ENCODE data around the gene STIM1.

STIM1 gene

DNA sequence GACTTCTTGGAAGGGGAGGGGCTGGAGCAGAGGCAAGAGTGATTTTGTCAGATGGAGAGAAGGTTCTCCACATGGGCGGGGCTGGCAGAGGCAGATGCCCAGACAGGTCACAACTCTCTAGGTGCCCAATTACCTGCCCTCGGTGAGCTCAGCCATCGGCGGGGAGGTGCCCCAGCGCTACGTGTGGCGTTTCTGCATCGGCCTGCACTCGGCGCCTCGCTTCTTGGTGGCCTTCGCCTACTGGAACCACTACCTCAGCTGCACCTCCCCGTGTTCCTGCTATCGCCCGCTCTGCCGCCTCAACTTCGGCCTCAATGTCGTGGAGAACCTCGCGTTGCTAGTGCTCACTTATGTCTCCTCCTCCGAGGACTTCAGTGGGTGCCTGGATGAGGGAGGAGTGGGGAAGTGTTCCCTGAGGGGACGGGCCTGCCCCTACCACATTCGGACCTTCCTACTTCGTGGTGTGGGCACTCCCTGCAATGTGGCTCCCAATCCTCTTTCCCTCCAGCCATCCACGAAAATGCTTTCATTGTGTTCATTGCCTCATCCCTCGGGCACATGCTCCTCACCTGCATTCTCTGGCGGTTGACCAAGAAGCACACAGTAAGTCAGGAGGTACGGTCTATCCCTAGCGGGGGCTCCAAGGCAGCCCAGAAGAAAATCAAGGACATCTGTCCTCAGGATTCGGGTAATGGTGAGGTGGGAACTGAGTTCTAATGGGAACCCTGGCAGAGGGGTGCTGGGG is 31.5 kb upstream of the STIM1 start:
- Histone ChIP-seq H3K79me2 (ENCODE audit: insufficient read depth, low read length) (no peaks in the 10 kb centered on the region), H3K9me2 (ENCODE audit: low read depth, low read length) (no peaks in the 10 kb centered on the region), H3K36me3 (ENCODE audit: insufficient read depth, low read length) (peaks cover 36% of the 10 kb centered on the region), H3K9me3 (ENCODE audit: low read length) (no peaks in the 10 kb centered on the region), H4K20me1 (ENCODE audit: insufficient read depth, low read length) (no peaks in the 10 kb centered on the region), H3K27me3 (ENCODE audit: insufficient read depth, low read length) (no peaks in the 10 kb centered on the region), H3K4me1 (ENCODE audit: insufficient read depth, low read length, severe bottlenecking) (no peaks in the 10 kb centered on the region), H2AFZ (ENCODE audit: low read length) (no peak overlapping the region), H3K4me3 (ENCODE audit: low read depth, low read length, poor library complexity, severe bottlenecking) (no peak overlapping the region), H3K27ac (ENCODE audit: low read depth, low read length, poor library complexity, severe bottlenecking) (no peak overlapping the region), H3F3A (ENCODE audit: insufficient read depth, low read length) (no peaks in the 10 kb centered on the region), H3K9ac (ENCODE audit: low read length) (no peak overlapping the region), H3K4me2 (ENCODE audit: low read length) (no peak overlapping the region)
- TF ChIP-seq, protein P1, sequence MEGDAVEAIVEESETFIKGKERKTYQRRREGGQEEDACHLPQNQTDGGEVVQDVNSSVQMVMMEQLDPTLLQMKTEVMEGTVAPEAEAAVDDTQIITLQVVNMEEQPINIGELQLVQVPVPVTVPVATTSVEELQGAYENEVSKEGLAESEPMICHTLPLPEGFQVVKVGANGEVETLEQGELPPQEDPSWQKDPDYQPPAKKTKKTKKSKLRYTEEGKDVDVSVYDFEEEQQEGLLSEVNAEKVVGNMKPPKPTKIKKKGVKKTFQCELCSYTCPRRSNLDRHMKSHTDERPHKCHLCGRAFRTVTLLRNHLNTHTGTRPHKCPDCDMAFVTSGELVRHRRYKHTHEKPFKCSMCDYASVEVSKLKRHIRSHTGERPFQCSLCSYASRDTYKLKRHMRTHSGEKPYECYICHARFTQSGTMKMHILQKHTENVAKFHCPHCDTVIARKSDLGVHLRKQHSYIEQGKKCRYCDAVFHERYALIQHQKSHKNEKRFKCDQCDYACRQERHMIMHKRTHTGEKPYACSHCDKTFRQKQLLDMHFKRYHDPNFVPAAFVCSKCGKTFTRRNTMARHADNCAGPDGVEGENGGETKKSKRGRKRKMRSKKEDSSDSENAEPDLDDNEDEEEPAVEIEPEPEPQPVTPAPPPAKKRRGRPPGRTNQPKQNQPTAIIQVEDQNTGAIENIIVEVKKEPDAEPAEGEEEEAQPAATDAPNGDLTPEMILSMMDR (IDR thresholded peaks at IDR 0.05; ENCODE audit: low read length): no peak
- TF ChIP-seq EZH2 (IDR thresholded peaks at IDR 0.05; ENCODE audit: borderline replicate concordance, low read length): no peak

DNA sequence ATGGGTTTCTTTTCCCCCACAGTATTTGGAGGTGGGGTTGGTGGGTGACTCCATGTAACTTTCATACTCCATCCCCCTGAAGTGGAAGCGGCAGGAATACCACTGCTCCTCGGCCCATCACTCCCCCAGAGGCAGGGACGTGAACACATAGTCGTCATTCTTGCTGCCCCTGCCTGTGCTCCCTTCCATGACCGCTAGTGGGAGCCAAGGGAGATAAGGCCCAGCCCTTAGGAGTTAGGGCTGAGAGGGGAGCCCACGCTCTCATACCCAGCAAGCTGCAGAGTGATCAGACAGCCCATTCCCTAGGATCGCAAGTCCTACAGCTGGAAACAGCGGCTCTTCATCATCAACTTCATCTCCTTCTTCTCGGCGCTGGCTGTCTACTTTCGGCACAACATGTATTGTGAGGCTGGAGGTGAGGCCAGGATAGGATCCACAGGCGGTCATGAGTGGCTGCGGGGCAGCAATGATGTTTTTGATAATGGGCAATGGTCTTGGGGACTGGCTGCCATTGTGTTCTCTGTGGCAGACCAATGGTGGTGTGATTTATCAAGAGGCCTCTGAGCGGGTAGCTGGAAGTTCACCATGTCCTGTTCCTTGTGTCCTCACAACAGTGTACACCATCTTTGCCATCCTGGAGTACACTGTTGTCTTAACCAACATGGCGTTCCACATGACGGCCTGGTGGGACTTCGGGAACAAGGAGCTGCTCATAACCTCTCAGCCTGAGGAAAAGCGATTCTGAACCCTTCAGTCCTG is 30.6 kb upstream of the STIM1 start:
- Histone ChIP-seq H3K4me2 (ENCODE audit: low read length) (no peak overlapping the region), H3K9ac (ENCODE audit: low read length) (no peak overlapping the region), H3K9me2 (ENCODE audit: low read depth, low read length) (no peaks in the 10 kb centered on the region), H3K79me2 (ENCODE audit: insufficient read depth, low read length) (no peaks in the 10 kb centered on the region), H3K27me3 (ENCODE audit: insufficient read depth, low read length) (no peaks in the 10 kb centered on the region), H3K4me1 (ENCODE audit: insufficient read depth, low read length, severe bottlenecking) (no peaks in the 10 kb centered on the region), H3K9me3 (ENCODE audit: low read length) (no peaks in the 10 kb centered on the region), H3K27ac (ENCODE audit: low read depth, low read length, poor library complexity, severe bottlenecking) (no peak overlapping the region), H3F3A (ENCODE audit: insufficient read depth, low read length) (no peaks in the 10 kb centered on the region), H4K20me1 (ENCODE audit: insufficient read depth, low read length) (no peaks in the 10 kb centered on the region), H3K4me3 (ENCODE audit: low read depth, low read length, poor library complexity, severe bottlenecking) (no peak overlapping the region), H2AFZ (ENCODE audit: low read length) (no peak overlapping the region), H3K36me3 (ENCODE audit: insufficient read depth, low read length) (peaks cover 37% of the 10 kb centered on the region)
- TF ChIP-seq, protein P1 (IDR thresholded peaks at IDR 0.05; ENCODE audit: low read length): peak; percentile 89
- TF ChIP-seq EZH2 (IDR thresholded peaks at IDR 0.05; ENCODE audit: borderline replicate concordance, low read length): no peak

DNA sequence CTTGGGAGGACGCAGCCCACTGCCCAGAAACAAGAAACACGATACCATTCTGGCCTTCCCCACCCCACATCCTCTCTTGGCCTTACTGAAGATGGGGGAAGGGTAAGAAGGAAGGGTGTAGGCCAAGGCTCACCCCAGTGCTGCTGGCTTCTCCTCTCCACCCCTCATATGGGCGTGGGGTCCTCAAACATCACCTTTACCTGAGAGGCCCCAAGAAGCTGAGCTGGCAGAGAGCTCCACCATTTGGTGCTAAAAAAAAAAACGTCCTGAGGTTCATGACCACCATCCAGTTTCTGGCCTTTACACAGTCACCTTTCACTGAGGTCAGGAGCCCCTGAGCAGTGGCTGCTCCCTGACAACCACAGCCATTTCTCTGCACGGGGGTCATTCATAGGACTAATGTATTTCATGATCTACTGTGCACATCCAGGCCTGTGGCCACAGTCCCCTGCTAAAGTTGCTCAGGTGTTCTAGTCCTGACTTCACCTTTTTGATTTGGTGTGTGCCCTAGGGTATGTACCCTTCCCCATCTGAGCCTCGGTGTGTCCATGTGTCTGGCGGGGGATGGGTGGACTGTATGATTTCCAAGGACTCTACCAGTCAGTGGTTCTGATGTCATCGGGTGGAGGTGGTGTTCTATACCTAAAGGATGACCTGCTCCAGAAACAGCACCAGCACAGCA is 29.9 kb upstream of the STIM1 start:
- Histone ChIP-seq H3K9me3 (ENCODE audit: low read length) (no peaks in the 10 kb centered on the region), H3K9me2 (ENCODE audit: low read depth, low read length) (no peaks in the 10 kb centered on the region), H3K4me1 (ENCODE audit: insufficient read depth, low read length, severe bottlenecking) (no peaks in the 10 kb centered on the region), H4K20me1 (ENCODE audit: insufficient read depth, low read length) (no peaks in the 10 kb centered on the region), H3K79me2 (ENCODE audit: insufficient read depth, low read length) (no peaks in the 10 kb centered on the region), H3K27ac (ENCODE audit: low read depth, low read length, poor library complexity, severe bottlenecking) (no peak overlapping the region), H3K36me3 (ENCODE audit: insufficient read depth, low read length) (peaks cover 43% of the 10 kb centered on the region), H3K27me3 (ENCODE audit: insufficient read depth, low read length) (no peaks in the 10 kb centered on the region), H3F3A (ENCODE audit: insufficient read depth, low read length) (no peaks in the 10 kb centered on the region), H3K4me2 (ENCODE audit: low read length) (no peak overlapping the region), H2AFZ (ENCODE audit: low read length) (no peak overlapping the region), H3K9ac (ENCODE audit: low read length) (no peak overlapping the region), H3K4me3 (ENCODE audit: low read depth, low read length, poor library complexity, severe bottlenecking) (no peak overlapping the region)
- TF ChIP-seq, protein P1 (IDR thresholded peaks at IDR 0.05; ENCODE audit: low read length): no peak
- no peak for TF ChIP-seq EZH2 (IDR thresholded peaks at IDR 0.05; ENCODE audit: borderline replicate concordance, low read length)

All from OCI-LY1 (cell line).